GM12874 (cell line): Measurements from ENCODE around the gene PTPRM.

Source experiments
- TF ChIP-seq, protein P1 (sequence below): IDR thresholded peaks from 2 replicates; pipeline ENCODE4 v1.5.1; 2011; ENCODE audit warnings: low read depth, mild to moderate bottlenecking, control low read depth, low read length, moderate library complexity; ENCODE audit not compliant: insufficient read depth

PTPRM gene

DNA sequence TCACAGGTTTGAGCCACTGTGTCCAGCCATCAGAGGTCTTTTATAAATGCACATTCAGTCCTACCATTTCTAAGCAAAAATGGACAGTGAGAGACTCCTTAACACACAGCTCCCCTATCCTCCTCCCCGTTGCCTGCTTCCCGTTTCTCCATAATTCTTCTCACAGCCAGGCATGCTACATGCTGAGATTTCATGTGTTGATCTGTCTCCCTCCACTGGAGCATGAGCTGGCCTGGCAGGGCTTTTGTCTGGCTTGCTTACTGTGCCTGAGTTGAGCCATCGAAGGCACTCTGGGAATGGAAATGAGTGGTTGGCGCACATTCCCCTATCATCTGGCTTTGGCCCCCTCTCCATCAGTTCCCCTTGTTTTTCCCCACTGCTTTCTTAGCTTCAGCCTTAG is 413.5 kb downstream of the PTPRM start:
- TF ChIP-seq, protein P1, sequence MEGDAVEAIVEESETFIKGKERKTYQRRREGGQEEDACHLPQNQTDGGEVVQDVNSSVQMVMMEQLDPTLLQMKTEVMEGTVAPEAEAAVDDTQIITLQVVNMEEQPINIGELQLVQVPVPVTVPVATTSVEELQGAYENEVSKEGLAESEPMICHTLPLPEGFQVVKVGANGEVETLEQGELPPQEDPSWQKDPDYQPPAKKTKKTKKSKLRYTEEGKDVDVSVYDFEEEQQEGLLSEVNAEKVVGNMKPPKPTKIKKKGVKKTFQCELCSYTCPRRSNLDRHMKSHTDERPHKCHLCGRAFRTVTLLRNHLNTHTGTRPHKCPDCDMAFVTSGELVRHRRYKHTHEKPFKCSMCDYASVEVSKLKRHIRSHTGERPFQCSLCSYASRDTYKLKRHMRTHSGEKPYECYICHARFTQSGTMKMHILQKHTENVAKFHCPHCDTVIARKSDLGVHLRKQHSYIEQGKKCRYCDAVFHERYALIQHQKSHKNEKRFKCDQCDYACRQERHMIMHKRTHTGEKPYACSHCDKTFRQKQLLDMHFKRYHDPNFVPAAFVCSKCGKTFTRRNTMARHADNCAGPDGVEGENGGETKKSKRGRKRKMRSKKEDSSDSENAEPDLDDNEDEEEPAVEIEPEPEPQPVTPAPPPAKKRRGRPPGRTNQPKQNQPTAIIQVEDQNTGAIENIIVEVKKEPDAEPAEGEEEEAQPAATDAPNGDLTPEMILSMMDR, result no peak

- TF ChIP-seq, protein P1, result no peak
These were observed 415.1 kb downstream of the PTPRM start for GRCh38 chr18:7982216-7982615.

DNA sequence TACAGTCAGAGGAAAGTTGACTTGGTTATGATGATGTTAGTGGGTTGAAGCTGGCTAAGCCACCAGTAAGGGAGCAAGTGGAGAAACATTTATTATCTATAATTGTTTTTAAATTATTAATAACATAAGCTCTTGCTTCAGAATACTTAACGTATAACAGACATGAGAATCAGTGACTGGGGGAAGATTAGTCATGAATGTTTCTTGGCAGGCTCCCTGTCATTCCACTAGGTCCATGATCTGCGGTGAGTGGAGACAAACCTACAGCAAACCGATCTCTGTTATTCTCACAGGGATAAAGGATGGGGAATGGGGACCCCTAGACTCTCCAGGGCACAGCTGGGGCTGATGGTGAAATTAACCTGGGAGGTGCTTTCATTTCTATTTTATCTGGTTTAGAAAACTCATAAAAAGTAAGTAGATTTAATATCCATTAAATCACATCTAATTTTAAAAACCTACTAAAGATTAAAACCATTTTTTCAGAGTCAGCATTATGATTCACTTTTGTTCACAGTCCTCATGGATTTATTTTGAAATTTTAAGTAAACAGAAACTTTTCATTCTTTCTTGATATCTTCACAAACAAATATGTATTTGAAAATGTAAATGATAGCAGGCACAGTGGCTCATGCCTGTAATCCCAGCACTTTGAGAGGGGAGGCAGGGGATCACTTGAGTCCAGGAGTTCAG is 420.3 kb downstream of the PTPRM start:
- TF ChIP-seq, protein P1, result no peak

- TF ChIP-seq, protein P1, result no peak
These were observed 423.6 kb downstream of the PTPRM start for GRCh38 chr18:7990670-7991069.

GRCh38 chr18:8001711-8002301 is 434.7 kb downstream of the PTPRM start:
- TF ChIP-seq, protein P1, result no peak

DNA sequence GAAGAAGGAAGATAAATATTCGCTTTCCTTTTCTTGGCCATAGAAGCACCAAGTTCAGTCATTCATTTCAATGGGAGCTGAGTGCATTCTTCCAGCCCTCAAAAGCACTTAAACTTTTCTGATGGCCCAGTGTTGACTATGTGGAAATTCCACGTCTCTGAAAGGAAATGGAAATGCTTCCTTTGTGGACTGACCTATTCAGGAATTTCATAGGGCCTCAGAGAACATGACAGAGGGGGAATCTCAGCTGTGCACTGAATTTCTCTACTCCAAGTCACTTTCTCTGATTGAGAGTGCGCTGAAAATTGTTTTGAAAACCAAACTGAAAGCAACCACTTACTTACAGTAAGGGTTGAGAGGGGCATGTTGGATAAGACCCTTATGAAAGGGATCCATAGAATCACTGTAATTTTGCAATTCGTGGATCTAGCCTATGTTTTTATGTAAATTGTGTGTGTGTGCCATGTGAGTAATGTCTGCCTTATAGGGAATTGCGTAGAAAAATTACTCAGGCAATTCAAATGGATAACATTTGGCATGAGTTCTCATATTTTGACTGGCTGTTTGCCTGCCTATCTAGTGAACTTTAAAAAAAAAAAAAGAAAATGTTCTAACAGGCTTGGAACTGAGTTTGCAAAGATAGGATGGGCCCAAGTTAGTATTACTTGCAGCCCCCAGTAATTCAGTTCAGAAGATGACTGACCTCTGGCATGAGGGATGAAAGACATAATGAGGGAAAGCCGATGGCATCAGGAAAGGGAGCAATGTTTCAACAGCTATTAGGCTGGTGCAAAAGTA is 437.0 kb downstream of the PTPRM start:
- TF ChIP-seq, protein P1, result no peak

DNA sequence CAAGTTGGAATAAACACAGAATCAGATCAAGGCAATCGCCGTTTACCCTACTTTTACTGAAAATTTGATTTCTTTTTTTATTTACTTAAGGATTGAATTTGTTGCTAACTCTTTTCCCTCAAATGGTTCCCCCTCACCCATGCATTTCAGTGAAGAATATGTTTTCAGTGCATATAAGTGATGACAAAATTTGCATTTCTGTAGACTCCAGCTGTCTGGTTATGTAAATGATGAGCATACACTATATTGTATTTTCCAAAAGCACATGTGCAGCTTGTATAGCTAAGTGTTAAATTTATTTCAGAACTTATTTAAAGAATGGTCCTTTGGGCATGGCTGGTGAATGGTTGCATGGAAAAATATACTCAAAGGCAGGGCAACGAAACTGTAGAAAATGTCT is 437.7 kb downstream of the PTPRM start:
- TF ChIP-seq, protein P1, result no peak
